ENCODE data around the gene CNIH3. TPM values are rescaled to one million over a fixed set of nuclear protein-coding genes. Genes with fewer than 3 reads are reported as not detected.

Gene CNIH3
- total RNA-seq, 1 experiment from 2014 or later, result 3.7 TPM

DNA sequence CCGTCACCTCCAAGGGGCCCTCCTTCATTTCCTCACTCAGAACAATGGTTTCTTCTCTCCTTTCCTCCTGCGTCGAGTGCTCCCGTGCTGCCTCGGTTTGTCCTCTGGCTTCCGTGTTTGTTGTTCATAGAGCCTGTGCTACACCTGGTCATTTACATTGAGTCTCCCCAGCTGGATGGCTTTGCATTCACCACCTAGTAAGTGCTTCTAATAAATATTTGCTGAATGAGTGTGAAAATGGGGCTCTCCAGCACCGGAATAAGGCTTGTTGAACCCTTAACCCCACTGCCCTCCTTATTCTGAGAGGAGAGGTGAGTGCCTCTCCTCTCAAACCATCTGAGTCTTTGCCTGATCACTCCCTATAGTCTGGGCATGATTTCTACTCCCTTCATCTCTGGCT is 104.9 kb downstream of the CNIH3 start:
- Histone ChIP-seq H3K9me3 (ENCODE audit: control insufficient read depth, insufficient read depth, low read depth, low read length) (no peaks in the 10 kb centered on the region), H3K4me3 (ENCODE audit: low read depth in 2 of 2, low read length in 2 of 2) (no peak overlapping the region), H3K4me1 (ENCODE audit: control insufficient read depth, insufficient read depth, low read length) (no peaks in the 10 kb centered on the region), H3K36me3 (ENCODE audit: control insufficient read depth, insufficient read depth, low read length) (no peaks in the 10 kb centered on the region), H3K27me3 (ENCODE audit: control insufficient read depth, insufficient read depth, low read length) (no peaks in the 10 kb centered on the region), H3K27ac (ENCODE audit: low read length) (no peak overlapping the region)
- no peak for ATAC-seq
- ChIA-PET POLR2A (no interaction called here), CTCF (no interaction called here)
- no peak for DNase-seq (ENCODE audit: low read depth, low spot score)
- intact Hi-C loops (cut with micrococcal nuclease; ENCODE audit: unreplicated experiment) (no loop called here), in situ Hi-C loops (cut with HindIII; ENCODE audit: low pct_unique_long_range_greater_than_20kb, low sequenced_read_pairs) (no loop called here)
- TF ChIP-seq SIN3A (IDR thresholded peaks at IDR 0.05; ENCODE audit: borderline replicate concordance, insufficient read depth, low read depth, low read length) (no peak), TCF7L2 (IDR thresholded peaks at IDR 0.05; ENCODE audit: low read depth, low read length) (no peak), POLR2AphosphoS5 (IDR thresholded peaks at IDR 0.05; ENCODE audit: low read depth, low read length) (no peak)
- TF ChIP-seq, protein P1, sequence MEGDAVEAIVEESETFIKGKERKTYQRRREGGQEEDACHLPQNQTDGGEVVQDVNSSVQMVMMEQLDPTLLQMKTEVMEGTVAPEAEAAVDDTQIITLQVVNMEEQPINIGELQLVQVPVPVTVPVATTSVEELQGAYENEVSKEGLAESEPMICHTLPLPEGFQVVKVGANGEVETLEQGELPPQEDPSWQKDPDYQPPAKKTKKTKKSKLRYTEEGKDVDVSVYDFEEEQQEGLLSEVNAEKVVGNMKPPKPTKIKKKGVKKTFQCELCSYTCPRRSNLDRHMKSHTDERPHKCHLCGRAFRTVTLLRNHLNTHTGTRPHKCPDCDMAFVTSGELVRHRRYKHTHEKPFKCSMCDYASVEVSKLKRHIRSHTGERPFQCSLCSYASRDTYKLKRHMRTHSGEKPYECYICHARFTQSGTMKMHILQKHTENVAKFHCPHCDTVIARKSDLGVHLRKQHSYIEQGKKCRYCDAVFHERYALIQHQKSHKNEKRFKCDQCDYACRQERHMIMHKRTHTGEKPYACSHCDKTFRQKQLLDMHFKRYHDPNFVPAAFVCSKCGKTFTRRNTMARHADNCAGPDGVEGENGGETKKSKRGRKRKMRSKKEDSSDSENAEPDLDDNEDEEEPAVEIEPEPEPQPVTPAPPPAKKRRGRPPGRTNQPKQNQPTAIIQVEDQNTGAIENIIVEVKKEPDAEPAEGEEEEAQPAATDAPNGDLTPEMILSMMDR (IDR thresholded peaks at IDR 0.05), result no peak
- TF ChIP-seq, protein P2, sequence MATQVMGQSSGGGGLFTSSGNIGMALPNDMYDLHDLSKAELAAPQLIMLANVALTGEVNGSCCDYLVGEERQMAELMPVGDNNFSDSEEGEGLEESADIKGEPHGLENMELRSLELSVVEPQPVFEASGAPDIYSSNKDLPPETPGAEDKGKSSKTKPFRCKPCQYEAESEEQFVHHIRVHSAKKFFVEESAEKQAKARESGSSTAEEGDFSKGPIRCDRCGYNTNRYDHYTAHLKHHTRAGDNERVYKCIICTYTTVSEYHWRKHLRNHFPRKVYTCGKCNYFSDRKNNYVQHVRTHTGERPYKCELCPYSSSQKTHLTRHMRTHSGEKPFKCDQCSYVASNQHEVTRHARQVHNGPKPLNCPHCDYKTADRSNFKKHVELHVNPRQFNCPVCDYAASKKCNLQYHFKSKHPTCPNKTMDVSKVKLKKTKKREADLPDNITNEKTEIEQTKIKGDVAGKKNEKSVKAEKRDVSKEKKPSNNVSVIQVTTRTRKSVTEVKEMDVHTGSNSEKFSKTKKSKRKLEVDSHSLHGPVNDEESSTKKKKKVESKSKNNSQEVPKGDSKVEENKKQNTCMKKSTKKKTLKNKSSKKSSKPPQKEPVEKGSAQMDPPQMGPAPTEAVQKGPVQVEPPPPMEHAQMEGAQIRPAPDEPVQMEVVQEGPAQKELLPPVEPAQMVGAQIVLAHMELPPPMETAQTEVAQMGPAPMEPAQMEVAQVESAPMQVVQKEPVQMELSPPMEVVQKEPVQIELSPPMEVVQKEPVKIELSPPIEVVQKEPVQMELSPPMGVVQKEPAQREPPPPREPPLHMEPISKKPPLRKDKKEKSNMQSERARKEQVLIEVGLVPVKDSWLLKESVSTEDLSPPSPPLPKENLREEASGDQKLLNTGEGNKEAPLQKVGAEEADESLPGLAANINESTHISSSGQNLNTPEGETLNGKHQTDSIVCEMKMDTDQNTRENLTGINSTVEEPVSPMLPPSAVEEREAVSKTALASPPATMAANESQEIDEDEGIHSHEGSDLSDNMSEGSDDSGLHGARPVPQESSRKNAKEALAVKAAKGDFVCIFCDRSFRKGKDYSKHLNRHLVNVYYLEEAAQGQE (IDR thresholded peaks at IDR 0.05; ENCODE audit: insufficient read depth in 1 of 2, low read depth in 2 of 2, low read length in 1 of 2), result no peak
- BruUV-seq (replicated peaks), result no TSS peak

DNA sequence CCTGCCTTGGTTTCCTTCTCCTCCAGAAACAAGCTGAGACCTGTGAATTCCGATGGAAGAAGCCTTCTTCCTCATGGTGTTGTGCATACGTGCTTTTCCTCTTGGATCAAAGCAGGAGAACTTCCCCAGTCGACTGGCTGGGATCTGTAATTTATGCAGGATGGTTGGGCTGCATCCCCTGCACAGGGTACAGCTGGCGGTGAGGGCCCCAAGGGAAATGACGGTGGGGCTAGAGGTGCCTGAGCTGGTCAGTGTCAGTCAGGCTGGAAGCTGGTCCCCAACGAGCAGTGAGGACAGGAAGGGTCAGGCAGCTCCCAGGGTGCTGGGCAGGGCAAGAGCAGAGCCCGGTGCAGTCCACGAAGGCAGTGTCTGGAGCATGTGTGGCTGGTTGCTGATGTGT is 106.7 kb downstream of the CNIH3 start:
- no peak overlapping the region for H3K27ac ChIP-seq (ENCODE audit: low read length)
- POLR2A ChIA-PET, result no interaction called here
- no peak for TF ChIP-seq SIN3A (IDR thresholded peaks at IDR 0.05; ENCODE audit: borderline replicate concordance, insufficient read depth, low read depth, low read length)
- TF ChIP-seq, protein P2 (IDR thresholded peaks at IDR 0.05; ENCODE audit: insufficient read depth in 1 of 2, low read depth in 2 of 2, low read length in 1 of 2), result no peak
- TF ChIP-seq TCF7L2 (IDR thresholded peaks at IDR 0.05; ENCODE audit: low read depth, low read length), result no peak
- TF ChIP-seq, protein P1 (IDR thresholded peaks at IDR 0.05), result no peak
- TF ChIP-seq POLR2AphosphoS5 (IDR thresholded peaks at IDR 0.05; ENCODE audit: low read depth, low read length), result no peak
- no peaks in the 10 kb centered on the region for H3K27me3 ChIP-seq (ENCODE audit: control insufficient read depth, insufficient read depth, low read length)
- no peak for DNase-seq (ENCODE audit: low read depth, low spot score)
- in situ Hi-C loops (cut with HindIII; ENCODE audit: low pct_unique_long_range_greater_than_20kb, low sequenced_read_pairs) (no loop called here), intact Hi-C loops (cut with micrococcal nuclease; ENCODE audit: unreplicated experiment) (no loop called here)
- no peaks in the 10 kb centered on the region for H3K4me1 ChIP-seq (ENCODE audit: control insufficient read depth, insufficient read depth, low read length)
- CTCF ChIA-PET, result no interaction called here
- no peaks in the 10 kb centered on the region for H3K36me3 ChIP-seq (ENCODE audit: control insufficient read depth, insufficient read depth, low read length)
- H3K4me3 ChIP-seq (ENCODE audit: low read depth in 2 of 2, low read length in 2 of 2), result no peak overlapping the region
- no peak for ATAC-seq
- BruUV-seq (replicated peaks), result no TSS peak
- no peaks in the 10 kb centered on the region for H3K9me3 ChIP-seq (ENCODE audit: control insufficient read depth, insufficient read depth, low read depth, low read length)
